NT2/D1 (cell line): Measurements from ENCODE around the gene ESAM.

Experiments
- SUZ12 ChIP-seq: IDR thresholded peaks from 2 replicates; pipeline ENCODE4 v1.6.1; 2011; ENCODE audit not compliant: insufficient read length, insufficient read depth; ENCODE audit errors: extremely low read depth
- ZNF274 ChIP-seq: IDR thresholded peaks from 2 replicates; pipeline ENCODE4 v1.6.1; 2011; ENCODE audit warnings: mild to moderate bottlenecking, low read depth, low read length

GRCh38 chr11:124784051-124784450, 22.0 kb upstream of the ESAM start:
- TF ChIP-seq SUZ12: no peak
- TF ChIP-seq ZNF274: no peak
